Measurements from ENCODE around the gene MBD3. TPM values are rescaled to one million over a fixed set of nuclear protein-coding genes. Genes with fewer than 3 reads are reported as not detected.

The MBD3 gene
- total and polyA plus RNA-seq, 2 donors (not counting 1 experiment from before 2014, with no cell fraction given), result 19.8 to 85.2 TPM

DNA sequence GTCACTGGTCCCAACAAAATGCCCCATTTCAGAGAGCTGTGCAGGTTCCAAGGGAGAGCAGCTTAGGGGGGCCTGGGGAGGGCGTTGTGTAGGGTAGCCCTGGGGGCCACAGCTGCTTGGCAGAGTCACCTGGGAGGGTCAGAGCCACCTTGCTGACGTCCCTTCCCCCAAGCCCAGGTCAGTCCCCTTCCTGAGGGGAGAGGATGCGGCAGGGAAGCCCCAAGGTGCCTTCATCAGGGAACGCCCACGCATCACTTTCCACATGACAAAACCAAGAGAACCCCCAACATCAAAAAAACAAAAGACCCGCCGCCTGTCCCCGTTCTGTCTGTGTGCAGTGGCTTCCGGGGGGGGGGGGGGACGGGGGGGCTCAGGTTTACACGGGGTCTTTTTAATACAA is 17.9 kb upstream of the MBD3 start:
- Histone ChIP-seq H3K4me1 (ENCODE audit: control insufficient read depth, extremely low read depth, insufficient read depth, low read length) (no peaks in the 10 kb centered on the region), H3K4me2 (ENCODE audit: extremely low read depth, insufficient read depth, low read length) (no peak overlapping the region), H3K4me3 (replicated peaks in 1 of 4; ENCODE audit: control extremely low read depth in 1 of 4, insufficient read depth in 1 of 4, low read depth in 3 of 4, low read length in 4 of 4) (no peak overlapping the region), H4K20me1 (ENCODE audit: control insufficient read depth, extremely low read depth, insufficient read depth, low read length) (no peaks in the 10 kb centered on the region), H3K79me2 (ENCODE audit: control insufficient read depth, insufficient read depth, low read length) (no peaks in the 10 kb centered on the region), H2AFZ (ENCODE audit: low read length) (no peak overlapping the region), H3K9me3 (ENCODE audit: control insufficient read depth, insufficient read depth, low read depth, low read length) (no peaks in the 10 kb centered on the region), H3K27ac (ENCODE audit: insufficient read depth, low read length) (no peak overlapping the region), H3K27me3 (ENCODE audit: control insufficient read depth, insufficient read depth, low read length) (no peaks in the 10 kb centered on the region), H3K36me3 (ENCODE audit: control insufficient read depth, insufficient read depth, low read length) (peaks cover 36% of the 10 kb centered on the region), H3K9ac (ENCODE audit: insufficient read depth, low read length) (no peak overlapping the region)
- DNase-seq (ENCODE audit: low read depth in 2 of 2), result no peak
- no peak for TF ChIP-seq EZH2 (IDR thresholded peaks at IDR 0.05; ENCODE audit: low read length, missing control alignments)
- TF ChIP-seq, protein P1, sequence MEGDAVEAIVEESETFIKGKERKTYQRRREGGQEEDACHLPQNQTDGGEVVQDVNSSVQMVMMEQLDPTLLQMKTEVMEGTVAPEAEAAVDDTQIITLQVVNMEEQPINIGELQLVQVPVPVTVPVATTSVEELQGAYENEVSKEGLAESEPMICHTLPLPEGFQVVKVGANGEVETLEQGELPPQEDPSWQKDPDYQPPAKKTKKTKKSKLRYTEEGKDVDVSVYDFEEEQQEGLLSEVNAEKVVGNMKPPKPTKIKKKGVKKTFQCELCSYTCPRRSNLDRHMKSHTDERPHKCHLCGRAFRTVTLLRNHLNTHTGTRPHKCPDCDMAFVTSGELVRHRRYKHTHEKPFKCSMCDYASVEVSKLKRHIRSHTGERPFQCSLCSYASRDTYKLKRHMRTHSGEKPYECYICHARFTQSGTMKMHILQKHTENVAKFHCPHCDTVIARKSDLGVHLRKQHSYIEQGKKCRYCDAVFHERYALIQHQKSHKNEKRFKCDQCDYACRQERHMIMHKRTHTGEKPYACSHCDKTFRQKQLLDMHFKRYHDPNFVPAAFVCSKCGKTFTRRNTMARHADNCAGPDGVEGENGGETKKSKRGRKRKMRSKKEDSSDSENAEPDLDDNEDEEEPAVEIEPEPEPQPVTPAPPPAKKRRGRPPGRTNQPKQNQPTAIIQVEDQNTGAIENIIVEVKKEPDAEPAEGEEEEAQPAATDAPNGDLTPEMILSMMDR (conservative IDR thresholded peaks at IDR 0.05 in 1 of 2, IDR thresholded peaks at IDR 0.05 in 1 of 2; ENCODE audit: low read depth in 1 of 2, low read length in 2 of 2), result no peak

DNA sequence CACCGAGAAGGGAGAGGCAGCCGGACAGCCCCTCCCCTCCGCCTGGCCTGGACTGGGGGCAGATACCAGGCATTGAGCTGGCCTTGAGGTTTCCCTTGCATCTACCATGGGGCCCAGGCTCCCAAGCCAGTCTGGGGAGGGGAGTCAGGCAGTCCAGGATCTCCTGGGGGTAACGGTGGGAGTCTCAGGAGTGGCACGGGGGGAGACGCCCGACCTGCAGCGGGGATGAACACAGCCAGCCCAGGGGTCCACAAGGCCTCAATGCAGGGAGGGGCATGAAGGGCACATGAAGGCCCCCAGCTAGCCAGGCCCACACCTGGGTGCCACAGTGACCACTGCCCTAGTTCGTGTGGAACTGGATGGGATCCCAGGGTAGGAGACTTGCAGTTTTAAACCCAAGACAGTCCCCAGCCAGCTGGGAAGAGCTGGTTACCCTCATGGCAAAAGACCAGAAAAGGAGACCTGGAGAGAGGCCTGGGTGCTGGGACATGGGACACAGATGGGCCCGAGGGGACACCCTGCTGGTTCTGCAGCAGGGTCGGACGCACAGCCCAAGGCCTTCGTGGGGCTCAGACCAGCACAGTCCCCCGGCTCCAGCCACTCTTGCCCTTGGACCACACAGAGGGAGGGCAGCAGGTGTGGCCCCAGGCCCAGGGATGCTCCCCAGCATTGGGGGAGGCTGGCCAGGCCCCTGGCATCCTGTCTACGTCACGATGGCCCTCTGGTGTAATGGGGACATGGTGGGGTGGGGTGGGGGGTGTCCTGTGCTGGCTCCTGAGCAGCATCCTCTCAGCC is 17.2 kb upstream of the MBD3 start:
- Histone ChIP-seq H3K4me2 (ENCODE audit: extremely low read depth, insufficient read depth, low read length) (no peak overlapping the region), H4K20me1 (ENCODE audit: control insufficient read depth, extremely low read depth, insufficient read depth, low read length) (no peaks in the 10 kb centered on the region), H3K4me1 (ENCODE audit: control insufficient read depth, extremely low read depth, insufficient read depth, low read length) (no peaks in the 10 kb centered on the region), H3K27me3 (ENCODE audit: control insufficient read depth, insufficient read depth, low read length) (no peaks in the 10 kb centered on the region), H3K27ac (ENCODE audit: insufficient read depth, low read length) (no peak overlapping the region), H2AFZ (ENCODE audit: low read length) (no peak overlapping the region), H3K36me3 (ENCODE audit: control insufficient read depth, insufficient read depth, low read length) (peaks cover 33% of the 10 kb centered on the region), H3K9me3 (ENCODE audit: control insufficient read depth, insufficient read depth, low read depth, low read length) (no peaks in the 10 kb centered on the region), H3K4me3 (replicated peaks in 1 of 4; ENCODE audit: control extremely low read depth in 1 of 4, insufficient read depth in 1 of 4, low read depth in 3 of 4, low read length in 4 of 4) (no peak overlapping the region), H3K79me2 (ENCODE audit: control insufficient read depth, insufficient read depth, low read length) (peaks cover 3% of the 10 kb centered on the region), H3K9ac (ENCODE audit: insufficient read depth, low read length) (no peak overlapping the region)
- DNase-seq (ENCODE audit: low read depth in 2 of 2), result no peak
- TF ChIP-seq, protein P1 (conservative IDR thresholded peaks at IDR 0.05 in 1 of 2, IDR thresholded peaks at IDR 0.05 in 1 of 2; ENCODE audit: low read depth in 1 of 2, low read length in 2 of 2), result no peak

DNA sequence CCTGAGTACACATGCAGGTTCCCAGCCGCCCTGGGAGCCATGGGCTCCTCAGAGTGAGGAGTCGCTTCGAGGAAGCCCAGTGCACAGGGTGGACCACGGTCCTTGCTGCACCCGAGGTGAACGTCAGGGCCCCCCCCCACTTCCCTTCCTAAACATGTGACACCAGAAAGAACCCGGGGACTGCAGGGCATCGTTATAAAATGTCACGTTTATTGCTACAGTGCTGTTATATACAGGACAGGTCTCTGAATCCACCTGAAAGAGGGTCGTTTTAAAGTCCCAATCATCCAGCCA is 16.4 kb upstream of the MBD3 start:
- Histone ChIP-seq H2AFZ (ENCODE audit: low read length) (no peak overlapping the region), H3K27ac (ENCODE audit: insufficient read depth, low read length) (no peak overlapping the region), H3K9ac (ENCODE audit: insufficient read depth, low read length) (no peak overlapping the region), H3K4me3 (replicated peaks in 1 of 4; ENCODE audit: control extremely low read depth in 1 of 4, insufficient read depth in 1 of 4, low read depth in 3 of 4, low read length in 4 of 4) (no peak overlapping the region), H3K4me2 (ENCODE audit: extremely low read depth, insufficient read depth, low read length) (no peak overlapping the region), H3K36me3 (ENCODE audit: control insufficient read depth, insufficient read depth, low read length) (peaks cover 26% of the 10 kb centered on the region), H3K27me3 (ENCODE audit: control insufficient read depth, insufficient read depth, low read length) (no peaks in the 10 kb centered on the region), H4K20me1 (ENCODE audit: control insufficient read depth, extremely low read depth, insufficient read depth, low read length) (no peaks in the 10 kb centered on the region), H3K4me1 (ENCODE audit: control insufficient read depth, extremely low read depth, insufficient read depth, low read length) (no peaks in the 10 kb centered on the region), H3K79me2 (ENCODE audit: control insufficient read depth, insufficient read depth, low read length) (peaks cover 11% of the 10 kb centered on the region), H3K9me3 (ENCODE audit: control insufficient read depth, insufficient read depth, low read depth, low read length) (no peaks in the 10 kb centered on the region)
- TF ChIP-seq, protein P1 (conservative IDR thresholded peaks at IDR 0.05 in 1 of 2, IDR thresholded peaks at IDR 0.05 in 1 of 2; ENCODE audit: low read depth in 1 of 2, low read length in 2 of 2), result no peak
- no peak for TF ChIP-seq EZH2 (IDR thresholded peaks at IDR 0.05; ENCODE audit: low read length, missing control alignments)
- DNase-seq (ENCODE audit: low read depth in 2 of 2), result no peak

Data from fibroblast of lung (primary cell).